ENCODE data around the gene PHF19. TPM values are rescaled to one million over a fixed set of nuclear protein-coding genes. Genes with fewer than 3 reads are reported as not detected.

Gene PHF19
- total and polyA plus RNA-seq, 2 donors (not counting 3 experiments of a cell fraction or from before 2014, with no cell fraction given), result 102 to 153 TPM

DNA sequence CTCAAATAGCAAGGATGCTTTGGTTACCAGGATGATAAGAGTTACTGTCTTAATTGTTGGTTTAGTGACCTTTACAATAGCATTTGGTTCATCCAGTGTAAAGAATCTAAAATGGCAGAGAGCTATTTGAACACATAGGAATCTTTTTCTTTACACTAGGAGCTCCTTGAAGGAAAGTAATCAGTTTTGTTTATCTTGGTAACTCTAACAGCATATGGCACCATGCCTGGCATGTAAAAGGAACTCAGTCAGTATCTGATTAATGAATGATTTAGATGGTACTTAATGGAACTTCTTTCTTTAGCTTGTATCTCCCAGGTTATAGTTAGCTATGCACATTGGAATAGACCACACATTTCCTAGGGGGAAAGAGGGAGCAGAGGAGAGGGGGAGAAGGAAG lies 44.2 kb downstream of the PHF19 start:
- no peak for DNase-seq (ENCODE audit: low read depth, low spot score)
- POLR2A ChIA-PET, result no interaction called here

DNA sequence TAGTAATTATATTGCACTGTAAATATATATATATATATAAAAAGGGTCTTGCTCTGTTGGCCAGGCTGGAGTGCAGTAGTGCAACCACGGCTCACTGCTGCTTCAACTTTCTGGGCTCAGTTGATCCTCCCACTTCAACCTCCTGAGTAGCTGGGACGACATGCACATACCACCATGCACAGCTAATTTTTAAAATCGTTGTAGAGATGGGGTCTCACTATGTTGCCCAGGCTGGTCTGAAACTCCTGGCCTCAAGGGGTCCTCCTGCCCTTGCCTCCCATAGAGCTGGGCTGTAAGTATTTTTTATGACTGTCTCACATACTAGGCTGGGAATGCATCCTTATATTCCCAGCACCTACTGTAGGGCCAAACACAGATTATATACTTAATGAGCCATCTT lies 46.1 kb downstream of the PHF19 start:
- POLR2A ChIA-PET, result no interaction called here
- peaks cover 16 to 25% of the 10 kb centered on the region in 2 experiments for H3K36me3 ChIP-seq (ENCODE audit: control insufficient read depth in 2 of 2, extremely low read depth in 1 of 2, insufficient read depth in 2 of 2, low read length in 2 of 2)
- intact Hi-C loops (cut with micrococcal nuclease), result no loop called here

More for the DNA sequence above, 44.2 kb downstream of the PHF19 start:
- Histone ChIP-seq H3K9ac (replicated peaks; ENCODE audit: extremely low read depth, insufficient read depth, low read length) (no peak overlapping the region), H3K27me3 (ENCODE audit: control insufficient read depth in 2 of 2, insufficient read depth in 2 of 2, low read length in 2 of 2) (no peaks in the 10 kb centered on the region), H3K9me3 (replicated peaks; ENCODE audit: control insufficient read depth, insufficient read depth, low read length) (no peaks in the 10 kb centered on the region), H3K9me1 (replicated peaks; ENCODE audit: control insufficient read depth, extremely low read depth, insufficient read depth, low read length) (no peaks in the 10 kb centered on the region), H4K20me1 (replicated peaks; ENCODE audit: control insufficient read depth, extremely low read depth, insufficient read depth, low read length) (no peaks in the 10 kb centered on the region), H3K4me2 (ENCODE audit: insufficient read depth, low read length) (no peak overlapping the region), H3K4me3 (replicated peaks in 1 of 3; ENCODE audit: insufficient read depth in 1 of 3, low read depth in 1 of 3, low read length in 3 of 3) (no peak overlapping the region), H3K36me3 (ENCODE audit: control insufficient read depth in 2 of 2, extremely low read depth in 1 of 2, insufficient read depth in 2 of 2, low read length in 2 of 2) (peaks cover 16 to 21% of the 10 kb centered on the region in 2 experiments), H3K4me1 (ENCODE audit: control insufficient read depth, extremely low read depth, insufficient read depth, low read length) (no peaks in the 10 kb centered on the region), H3K79me2 (ENCODE audit: control insufficient read depth, insufficient read depth, low read length) (peaks cover 7% of the 10 kb centered on the region), H3K27ac (ENCODE audit: insufficient read depth, low read depth, low read length) (no peak overlapping the region), H2AFZ (ENCODE audit: low read depth, low read length) (no peak overlapping the region)
- dilution Hi-C loops (cut with MboI; ENCODE audit: extremely low pct_ligation_motif_present, low sequenced_read_pairs), result no loop called here
- no TSS peak for BruUV-seq (replicated peaks)
- FAIRE-seq, result no peak
- TF ChIP-seq FOS (IDR thresholded peaks at IDR 0.05; ENCODE audit: borderline replicate concordance, insufficient read depth, low read length), result no peak
- no peak for TF ChIP-seq EZH2 (IDR thresholded peaks at IDR 0.05; ENCODE audit: borderline replicate concordance, low read depth, low read length, severe bottlenecking)
- TF ChIP-seq POLR2A (IDR thresholded peaks at IDR 0.05; ENCODE audit: low read depth, low read length), result no peak
- CTCF ChIA-PET, result interaction anchor here (0.6 to 1.7 kb wide), 3 partner anchors 86 to 218 kb away, joined by 3 to 5 read pairs (median 4); no protein-coding TSS in a partner anchor
- intact Hi-C loops (cut with micrococcal nuclease), result no loop called here

More for the DNA sequence above, 46.1 kb downstream of the PHF19 start:
- Histone ChIP-seq H3K4me3 (replicated peaks in 1 of 3; ENCODE audit: insufficient read depth in 1 of 3, low read depth in 1 of 3, low read length in 3 of 3) (no peak overlapping the region), H3K27ac (ENCODE audit: insufficient read depth, low read depth, low read length) (no peak overlapping the region), H3K4me2 (ENCODE audit: insufficient read depth, low read length) (no peak overlapping the region), H3K79me2 (ENCODE audit: control insufficient read depth, insufficient read depth, low read length) (peaks cover 2% of the 10 kb centered on the region), H3K9me1 (replicated peaks; ENCODE audit: control insufficient read depth, extremely low read depth, insufficient read depth, low read length) (no peaks in the 10 kb centered on the region), H4K20me1 (replicated peaks; ENCODE audit: control insufficient read depth, extremely low read depth, insufficient read depth, low read length) (no peaks in the 10 kb centered on the region), H2AFZ (ENCODE audit: low read depth, low read length) (no peak overlapping the region), H3K4me1 (ENCODE audit: control insufficient read depth, extremely low read depth, insufficient read depth, low read length) (no peaks in the 10 kb centered on the region), H3K9ac (replicated peaks; ENCODE audit: extremely low read depth, insufficient read depth, low read length) (no peak overlapping the region), H3K9me3 (replicated peaks; ENCODE audit: control insufficient read depth, insufficient read depth, low read length) (no peaks in the 10 kb centered on the region), H3K27me3 (ENCODE audit: control insufficient read depth in 2 of 2, insufficient read depth in 2 of 2, low read length in 2 of 2) (no peaks in the 10 kb centered on the region)
- FAIRE-seq (no peak), DNase-seq (ENCODE audit: low read depth, low spot score) (no peak)
- dilution Hi-C loops (cut with MboI; ENCODE audit: extremely low pct_ligation_motif_present, low sequenced_read_pairs), result no loop called here
- TF ChIP-seq, protein P1, sequence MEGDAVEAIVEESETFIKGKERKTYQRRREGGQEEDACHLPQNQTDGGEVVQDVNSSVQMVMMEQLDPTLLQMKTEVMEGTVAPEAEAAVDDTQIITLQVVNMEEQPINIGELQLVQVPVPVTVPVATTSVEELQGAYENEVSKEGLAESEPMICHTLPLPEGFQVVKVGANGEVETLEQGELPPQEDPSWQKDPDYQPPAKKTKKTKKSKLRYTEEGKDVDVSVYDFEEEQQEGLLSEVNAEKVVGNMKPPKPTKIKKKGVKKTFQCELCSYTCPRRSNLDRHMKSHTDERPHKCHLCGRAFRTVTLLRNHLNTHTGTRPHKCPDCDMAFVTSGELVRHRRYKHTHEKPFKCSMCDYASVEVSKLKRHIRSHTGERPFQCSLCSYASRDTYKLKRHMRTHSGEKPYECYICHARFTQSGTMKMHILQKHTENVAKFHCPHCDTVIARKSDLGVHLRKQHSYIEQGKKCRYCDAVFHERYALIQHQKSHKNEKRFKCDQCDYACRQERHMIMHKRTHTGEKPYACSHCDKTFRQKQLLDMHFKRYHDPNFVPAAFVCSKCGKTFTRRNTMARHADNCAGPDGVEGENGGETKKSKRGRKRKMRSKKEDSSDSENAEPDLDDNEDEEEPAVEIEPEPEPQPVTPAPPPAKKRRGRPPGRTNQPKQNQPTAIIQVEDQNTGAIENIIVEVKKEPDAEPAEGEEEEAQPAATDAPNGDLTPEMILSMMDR (IDR thresholded peaks at IDR 0.05; ENCODE audit: extremely low read depth in 1 of 2, insufficient read depth in 1 of 2, low read depth in 1 of 2, low read length in 2 of 2), result no peak
- TF ChIP-seq JUN (IDR thresholded peaks at IDR 0.05; ENCODE audit: borderline replicate concordance, insufficient read depth, insufficient read length, low read depth) (no peak), POLR2A (IDR thresholded peaks at IDR 0.05; ENCODE audit: low read depth, low read length) (no peak)
- BruUV-seq (replicated peaks), result no TSS peak
- CTCF ChIA-PET, result no interaction called here
